ENCODE results near the gene PLEKHN1.

The PLEKHN1 gene

GRCh38 chr1:1014799-1015681, 48.8 kb downstream of the PLEKHN1 start:
- TF ChIP-seq CTCF (IDR thresholded peaks at IDR 0.05) = peak; percentile 43

GRCh38 chr1:1019122-1019999, 53.1 kb downstream of the PLEKHN1 start:
- TF ChIP-seq CTCF (IDR thresholded peaks at IDR 0.05) = peak; percentile 67

GRCh38 chr1:1020000-1020404, 53.7 kb downstream of the PLEKHN1 start, which contains the start of gene AGRN:
Gene AGRN, plus strand, starts transcription at chr1:1020120. Its CDS starts 53 bp downstream, at chr1:1020173.
- no peak for TF ChIP-seq CTCF (IDR thresholded peaks at IDR 0.05)

GRCh38 chr1:1020415-1021009, 54.2 kb downstream of the PLEKHN1 start:
- no peak for TF ChIP-seq CTCF (IDR thresholded peaks at IDR 0.05)

GRCh38 chr1:1021010-1021919, 55.0 kb downstream of the PLEKHN1 start:
- TF ChIP-seq CTCF (IDR thresholded peaks at IDR 0.05) = no peak

GRCh38 chr1:1021920-1022259, 55.6 kb downstream of the PLEKHN1 start:
- no peak for TF ChIP-seq CTCF (IDR thresholded peaks at IDR 0.05)

Measured in LNCAP (cell line).